Left ventricle myocardium inferior (tissue), 1 donor: ENCODE results near the gene ASPN. TPM values are rescaled to one million over a fixed set of nuclear protein-coding genes. Genes with fewer than 3 reads are reported as not detected.

Source experiments
- DNase-seq: peaks from one replicate; pipeline ENCODE4 v3.0.0-alpha.2; 2020
- H3K27ac ChIP-seq: fragments of 200-600 bp; replicated peaks from 2 replicates; pipeline ENCODE4 v1.8.0; 2021
- H3K27me3 ChIP-seq: fragments of 200-600 bp; 2 replicates; pipeline ENCODE4 v1.8.0; 2021; ENCODE audit warnings: low read depth
- H3K36me3 ChIP-seq: fragments of 200-600 bp; 2 replicates; pipeline ENCODE4 v1.8.0; 2021
- H3K4me1 ChIP-seq: fragments of 200-600 bp; 2 replicates; pipeline ENCODE4 v1.8.0; 2021
- H3K4me3 ChIP-seq: fragments of 200-600 bp; 2 replicates; pipeline ENCODE4 v1.8.0; 2021; ENCODE audit warnings: mild to moderate bottlenecking, moderate library complexity
- H3K9me3 ChIP-seq: fragments of 200-600 bp; replicated peaks from 2 replicates; pipeline ENCODE4 v1.8.0; 2021
- intact Hi-C: fragments of 100-400 bp; cut with micrococcal nuclease; formaldehyde crosslinking; loops from one replicate; pipeline ENCODE4 v1.11.0; 2022
- total RNA-seq: library from RNA; stranded (reverse); fragmentation: NEBNext Ultra II Directional; extraction: Animal tissue kit (Norgen Biotek cat#: 25700); gene quantifications from one replicate; pipeline ENCODE4 v1.2.1, GENCODE V29; 2021
- TF ChIP-seq, protein P1 (sequence below): fragments of 200-600 bp; IDR thresholded peaks from 2 replicates; pipeline ENCODE4 v1.8.0; 2021; ENCODE audit warnings: antibody characterized with exemption, mild to moderate bottlenecking, borderline replicate concordance
- donor health status: DM: no; HTN: yes; CAD: no; lungs with severe emphysema.

Gene ASPN
- total RNA-seq, 1 donor from 2014 or later, result 17.5 TPM

DNA sequence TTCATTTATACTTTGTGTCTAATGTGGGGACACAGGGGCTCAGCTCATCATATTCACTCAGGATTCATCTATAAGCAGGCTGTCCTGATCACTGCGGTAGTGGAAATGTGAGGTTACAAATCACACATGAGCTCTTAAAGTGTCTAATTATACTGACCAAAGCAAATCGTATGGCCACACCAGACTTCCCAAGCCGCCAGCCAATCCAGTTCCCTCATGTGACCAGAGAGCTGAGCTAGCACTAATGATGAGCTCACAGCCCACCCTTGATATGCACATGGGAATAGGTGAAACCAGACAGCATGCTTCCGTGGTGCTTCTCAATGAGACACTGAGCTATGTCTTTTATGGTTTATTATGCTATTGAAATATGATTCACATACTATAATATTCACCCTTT is 35.9 kb upstream of the ASPN start:
- Histone ChIP-seq H3K4me1 (peaks cover 7% of the 10 kb centered on the region), H3K4me3 (no peak overlapping the region), H3K9me3 (no peaks in the 10 kb centered on the region), H3K36me3 (no peaks in the 10 kb centered on the region), H3K27ac (no peak overlapping the region), H3K27me3 (no peaks in the 10 kb centered on the region)
- intact Hi-C loops, result no loop called here
- DNase-seq, result no peak
- TF ChIP-seq, protein P1, sequence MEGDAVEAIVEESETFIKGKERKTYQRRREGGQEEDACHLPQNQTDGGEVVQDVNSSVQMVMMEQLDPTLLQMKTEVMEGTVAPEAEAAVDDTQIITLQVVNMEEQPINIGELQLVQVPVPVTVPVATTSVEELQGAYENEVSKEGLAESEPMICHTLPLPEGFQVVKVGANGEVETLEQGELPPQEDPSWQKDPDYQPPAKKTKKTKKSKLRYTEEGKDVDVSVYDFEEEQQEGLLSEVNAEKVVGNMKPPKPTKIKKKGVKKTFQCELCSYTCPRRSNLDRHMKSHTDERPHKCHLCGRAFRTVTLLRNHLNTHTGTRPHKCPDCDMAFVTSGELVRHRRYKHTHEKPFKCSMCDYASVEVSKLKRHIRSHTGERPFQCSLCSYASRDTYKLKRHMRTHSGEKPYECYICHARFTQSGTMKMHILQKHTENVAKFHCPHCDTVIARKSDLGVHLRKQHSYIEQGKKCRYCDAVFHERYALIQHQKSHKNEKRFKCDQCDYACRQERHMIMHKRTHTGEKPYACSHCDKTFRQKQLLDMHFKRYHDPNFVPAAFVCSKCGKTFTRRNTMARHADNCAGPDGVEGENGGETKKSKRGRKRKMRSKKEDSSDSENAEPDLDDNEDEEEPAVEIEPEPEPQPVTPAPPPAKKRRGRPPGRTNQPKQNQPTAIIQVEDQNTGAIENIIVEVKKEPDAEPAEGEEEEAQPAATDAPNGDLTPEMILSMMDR, result no peak

DNA sequence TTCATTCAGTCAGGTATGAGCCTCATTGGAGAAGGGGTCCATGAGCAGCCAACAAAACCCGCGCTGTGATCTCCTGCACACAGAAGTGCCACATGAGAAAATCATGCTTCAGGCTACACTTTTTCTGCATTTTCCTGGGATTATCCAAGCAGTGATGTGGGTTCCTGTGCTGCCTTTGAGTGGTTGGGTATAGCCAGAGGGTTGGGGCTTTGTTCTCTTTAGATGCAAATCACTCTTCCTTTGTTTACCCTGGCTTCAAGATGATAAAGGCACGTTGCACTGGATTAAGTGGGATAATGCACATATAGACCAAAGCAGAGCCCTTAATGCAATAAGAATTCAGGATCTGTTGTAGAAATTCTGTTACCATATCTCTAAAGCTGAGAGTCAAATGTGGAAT is 34.7 kb upstream of the ASPN start:
- H3K9me3 ChIP-seq, result no peaks in the 10 kb centered on the region
- TF ChIP-seq, protein P1, result no peak
- no peak overlapping the region for H3K4me3 ChIP-seq
- no peaks in the 10 kb centered on the region for H3K27me3 ChIP-seq
- no peaks in the 10 kb centered on the region for H3K36me3 ChIP-seq
- intact Hi-C loops, result no loop called here
- DNase-seq, result no peak
- H3K4me1 ChIP-seq, result peaks cover 14% of the 10 kb centered on the region
- no peak overlapping the region for H3K27ac ChIP-seq

DNA sequence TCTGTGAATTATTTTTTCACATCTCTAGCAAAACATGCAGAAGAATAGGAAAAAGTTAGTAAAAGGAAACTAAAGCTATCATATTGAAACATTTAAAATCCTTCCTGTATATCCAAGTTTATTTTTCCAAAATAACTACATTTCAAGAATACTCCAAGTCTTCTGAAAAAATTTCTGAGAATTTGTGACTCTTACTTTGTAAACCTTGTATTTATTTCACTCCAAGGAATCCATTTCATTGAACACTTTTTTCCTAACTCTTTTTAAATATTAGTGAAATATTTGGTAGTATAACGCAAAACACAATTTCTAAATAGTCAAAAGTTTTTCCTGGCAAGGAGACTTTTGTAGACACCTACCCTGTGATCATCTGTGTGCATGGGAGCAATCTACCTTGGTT is 34.2 kb upstream of the ASPN start:
- TF ChIP-seq, protein P1, result no peak
- no peak overlapping the region for H3K27ac ChIP-seq
- intact Hi-C loops, result no loop called here
- no peaks in the 10 kb centered on the region for H3K36me3 ChIP-seq
- no peaks in the 10 kb centered on the region for H3K9me3 ChIP-seq
- peaks cover 14% of the 10 kb centered on the region for H3K4me1 ChIP-seq
- no peaks in the 10 kb centered on the region for H3K27me3 ChIP-seq
- no peak overlapping the region for H3K4me3 ChIP-seq
- DNase-seq, result no peak

DNA sequence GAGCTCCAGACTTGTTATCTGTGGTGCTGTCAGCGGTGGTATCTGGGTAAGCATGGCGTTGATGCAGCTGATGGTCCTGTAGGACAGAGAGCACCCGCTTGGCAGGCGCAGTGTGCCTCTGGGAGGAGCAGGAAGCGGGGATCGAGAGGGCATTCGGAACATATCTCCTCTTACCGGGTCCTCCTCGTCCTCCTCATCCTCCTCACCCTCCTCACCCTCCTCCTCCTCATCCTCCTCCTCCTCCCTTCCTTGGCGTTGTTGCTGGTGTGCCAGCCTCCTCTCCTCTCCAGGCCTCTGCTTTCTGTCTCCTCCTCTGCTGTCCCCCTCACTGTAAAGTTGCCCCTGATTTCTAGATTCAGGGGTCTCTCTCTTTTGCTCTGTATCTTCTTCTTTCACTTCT is 32.3 kb upstream of the ASPN start:
- TF ChIP-seq, protein P1, result no peak

DNA sequence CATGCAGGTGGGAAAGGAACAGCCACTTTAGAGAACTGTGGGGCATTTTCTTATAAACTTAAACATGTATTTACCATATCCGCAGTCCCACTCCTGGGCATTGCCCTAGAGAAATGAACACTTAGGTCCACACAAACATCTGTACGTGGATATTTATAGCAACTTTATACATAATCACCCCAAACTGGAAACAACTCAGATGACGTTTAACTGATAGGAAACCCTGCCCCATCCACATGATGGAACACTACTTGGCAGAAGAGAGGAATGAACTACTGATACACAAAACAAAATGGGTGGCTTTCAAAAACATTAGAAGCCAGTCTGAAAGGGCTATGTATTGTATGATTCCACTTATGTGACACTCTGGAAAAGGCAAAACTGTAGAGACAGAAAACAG is 31.0 kb upstream of the ASPN start:
- intact Hi-C loops, result no loop called here
- H3K9me3 ChIP-seq, result no peaks in the 10 kb centered on the region
- H3K27ac ChIP-seq, result no peak overlapping the region
- TF ChIP-seq, protein P1, result no peak
- no peaks in the 10 kb centered on the region for H3K27me3 ChIP-seq
- H3K36me3 ChIP-seq, result no peaks in the 10 kb centered on the region
- peaks cover 19% of the 10 kb centered on the region for H3K4me1 ChIP-seq
- no peak for DNase-seq
- H3K4me3 ChIP-seq, result no peak overlapping the region

More for the DNA sequence above, 32.3 kb upstream of the ASPN start:
- Histone ChIP-seq H3K27me3 (no peaks in the 10 kb centered on the region), H3K4me1 (peaks cover 14% of the 10 kb centered on the region), H3K27ac (no peak overlapping the region), H3K9me3 (no peaks in the 10 kb centered on the region), H3K36me3 (no peaks in the 10 kb centered on the region), H3K4me3 (no peak overlapping the region)
- no peak for DNase-seq
- intact Hi-C loops, result no loop called here

DNA sequence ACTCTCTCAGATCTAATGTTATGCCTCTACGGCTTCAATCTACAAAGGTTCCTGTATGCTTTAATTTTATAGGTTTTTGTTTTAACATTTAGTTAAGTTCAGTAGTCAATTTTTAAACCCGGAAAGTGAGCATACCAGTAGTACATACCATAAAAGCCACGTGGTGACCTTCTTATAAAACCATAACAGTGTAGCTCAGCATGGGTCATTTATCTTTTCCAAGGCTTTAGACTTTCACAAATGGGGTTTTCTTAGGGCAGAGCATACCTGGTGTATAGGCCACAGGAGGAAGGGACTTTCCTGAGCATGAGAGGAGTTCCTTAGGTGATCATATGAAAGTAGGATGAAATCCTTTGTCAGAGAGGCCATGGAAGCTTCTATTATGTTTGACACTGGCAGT is 30.3 kb upstream of the ASPN start:
- peaks cover 27% of the 10 kb centered on the region for H3K4me1 ChIP-seq
- intact Hi-C loops, result no loop called here
- no peak overlapping the region for H3K4me3 ChIP-seq
- DNase-seq, result no peak
- H3K36me3 ChIP-seq, result no peaks in the 10 kb centered on the region
- H3K27me3 ChIP-seq, result no peaks in the 10 kb centered on the region
- H3K9me3 ChIP-seq, result no peaks in the 10 kb centered on the region
- TF ChIP-seq, protein P1, result no peak
- H3K27ac ChIP-seq, result no peak overlapping the region
